Lung (tissue), 12 donors: ENCODE data around the gene TRIM45. TPM values are rescaled to one million over a fixed set of nuclear protein-coding genes. Genes with fewer than 3 reads are reported as not detected.

Experiments used
- ATAC-seq: fragments of 200-7000 bp; cut with Tn5 transposase; one replicate; pipeline ENCODE4 v1.9.1; 2020; ENCODE audit warnings: moderate number of reproducible peaks; ENCODE audit not compliant: insufficient read depth, low FRiP score
- DNase-seq, 3 donors: peaks; one replicate each; pipeline ENCODE4 v3.0.0-alpha.2; 2013 to 2017
- H3K27ac ChIP-seq, 2 donors: one replicate each; pipeline ENCODE4 v1.5.1; 2013; ENCODE audit warnings: mild to moderate bottlenecking in 2 of 2, moderate library complexity in 2 of 2, control low read depth in 1 of 2, inconsistent platforms in 1 of 2, low read depth in 1 of 2, low read length in 1 of 2
- H3K27me3 ChIP-seq, 3 donors: one replicate each; pipeline ENCODE4 v1.5.1; 2013; ENCODE audit warnings: low read length in 2 of 3; ENCODE audit not compliant: control insufficient read depth in 3 of 3, insufficient read depth in 3 of 3
- H3K36me3 ChIP-seq, 4 donors: one replicate each; pipeline ENCODE4 v1.5.1; 2013; ENCODE audit warnings: low read length in 4 of 4, mild to moderate bottlenecking in 1 of 4, moderate library complexity in 1 of 4; ENCODE audit not compliant: control insufficient read depth in 4 of 4, insufficient read depth in 4 of 4
- H3K4me1 ChIP-seq, 5 donors: one replicate each; pipeline ENCODE4 v1.5.1; 2013; ENCODE audit warnings: low read length in 5 of 5, mild to moderate bottlenecking in 2 of 5, moderate library complexity in 1 of 5; ENCODE audit not compliant: control insufficient read depth in 5 of 5, insufficient read depth in 5 of 5
- H3K4me3 ChIP-seq: one replicate; pipeline ENCODE4 v1.5.1; 2013; ENCODE audit warnings: mild to moderate bottlenecking, control low read depth, moderate library complexity
- H3K9ac ChIP-seq, 2 donors: one replicate each; pipeline ENCODE4 v1.5.1; 2013; ENCODE audit warnings: low read length in 2 of 2, control low read depth in 1 of 2; ENCODE audit not compliant: insufficient read depth in 1 of 2
- H3K9me3 ChIP-seq, 4 donors: one replicate each; pipeline ENCODE4 v1.5.1; 2013; ENCODE audit warnings: low read length in 3 of 4, mild to moderate bottlenecking in 1 of 4, moderate library complexity in 1 of 4; ENCODE audit not compliant: control insufficient read depth in 4 of 4, insufficient read depth in 3 of 4
- CTCF ChIP-seq: IDR thresholded peaks from 2 replicates; pipeline ENCODE4 v1.5.1; 2012; ENCODE audit warnings: mild to moderate bottlenecking; ENCODE audit errors: control extremely low read depth, extremely low read depth
- WGBS, 2 donors: extraction: QIAGEN DNeasy Blood & Tissue Kit; methylation state at CpG; one replicate each; pipeline ENCODE4 v1.1.7; 2013; 5-methylcytosine and 5-hydroxymethylcytosine counted together
- polyA plus RNA-seq, 2 donors: library from polyadenylated mRNA; stranded (reverse); fragments of 200-250 nt; gene quantifications; one replicate each; pipeline ENCODE4 v1.2.1, GENCODE V29; 2013
- total RNA-seq, 2 donors: library from RNA; depleted of rRNA in 1 of 2; stranded (reverse); fragments of >200 nt in 1 of 2; gene quantifications; one replicate each; pipeline ENCODE4 v1.2.1, GENCODE V29; 2014 to 2021
- donor health status: control.
- donor health status: control.
- donor health status: Bipolar disorder and iron deficiency.
- donor health status: healthy.
- donor health status: DM: yes; HTN: yes; CAD: no.

Gene TRIM45
- total and polyA plus RNA-seq, 4 donors = 0.41 to 6.0 (median 3.0) TPM

- Histone ChIP-seq H3K27me3 (no peaks in the 10 kb centered on the region), H3K4me3 (no peak overlapping the region), H3K9ac (no peak overlapping the region), H3K27ac (no peak overlapping the region), H3K36me3 (peaks cover 0 to 12% (median 3%) of the 10 kb centered on the region in 4 donors), H3K9me3 (no peaks in the 10 kb centered on the region), H3K4me1 (peaks cover 0 to 20% (median 2%) of the 10 kb centered on the region in 5 donors)
- TF ChIP-seq CTCF = no peak
- no peak for DNase-seq
- no peak for ATAC-seq
- WGBS, 2 donors = 92% methylated on average over 2 of the region's 2 CpGs
Observed at GRCh38 chr1:117117697-117118096, 3.9 kb downstream of the TRIM45 start.

- Histone ChIP-seq H3K36me3 (peaks cover 0 to 15% (median 3%) of the 10 kb centered on the region in 4 donors), H3K9me3 (no peaks in the 10 kb centered on the region), H3K4me3 (no peak overlapping the region), H3K27me3 (no peaks in the 10 kb centered on the region), H3K9ac (no peak overlapping the region), H3K4me1 (peaks cover 0 to 14% (median 2%) of the 10 kb centered on the region in 5 donors), H3K27ac (no peak overlapping the region)
- ATAC-seq = no peak
- no peak for TF ChIP-seq CTCF
- WGBS, 2 donors = 78 to 93% methylated on average over 3 of the region's 3 CpGs
- no peak for DNase-seq
Observed at GRCh38 chr1:117116784-117117130, 4.8 kb downstream of the TRIM45 start.

- Histone ChIP-seq H3K9me3 (no peaks in the 10 kb centered on the region), H3K27me3 (no peaks in the 10 kb centered on the region), H3K9ac (no peak overlapping the region), H3K4me3 (no peak overlapping the region), H3K36me3 (peaks cover 0 to 15% (median 3%) of the 10 kb centered on the region in 4 donors), H3K27ac (no peak overlapping the region), H3K4me1 (peaks cover 0 to 14% (median 2%) of the 10 kb centered on the region in 5 donors)
- WGBS, 2 donors = 89 to 93% methylated on average over 13 of the region's 13 CpGs
- ATAC-seq = no peak
- no peak for TF ChIP-seq CTCF
- no peak for DNase-seq
Observed at GRCh38 chr1:117116090-117116783, 5.3 kb downstream of the TRIM45 start.

GRCh38 chr1:117114877-117115276, 6.7 kb downstream of the TRIM45 start:
- H3K27ac ChIP-seq = no peak overlapping the region
- H3K27me3 ChIP-seq = no peaks in the 10 kb centered on the region
- no peaks in the 10 kb centered on the region for H3K9me3 ChIP-seq
- H3K36me3 ChIP-seq = peaks cover 4 to 15% (median 7%) of the 10 kb centered on the region in 4 donors
- 72 to 77% methylated on average over 2 of the region's 2 CpGs for WGBS, 2 donors
- TF ChIP-seq CTCF = no peak
- H3K4me1 ChIP-seq = peaks cover 0 to 4% (median 0%) of the 10 kb centered on the region in 5 donors
- ATAC-seq (no peak), DNase-seq (no peak)
- H3K4me3 ChIP-seq = no peak overlapping the region
- no peak overlapping the region for H3K9ac ChIP-seq
